Lower leg skin (tissue), 3 donors: Measurements from ENCODE around the gene CBX3.
"Not testable (repeated sequence)": the region's sequence is repeated elsewhere in the genome, so short reads cannot be mapped to it uniquely, and the experiment has no call there.

Source experiments
- POLR2A ChIP-seq, 2 donors: fragments of 450-650 bp; IDR thresholded peaks; one replicate each; pipeline ENCODE4 v1.6.1; 2016 to 2017; ENCODE audit warnings: antibody characterized with exemption in 2 of 2, mild to moderate bottlenecking in 1 of 2, moderate library complexity in 1 of 2
- TF ChIP-seq, protein P1 (sequence below), 3 donors: fragments of 450-650 bp; IDR thresholded peaks; one replicate each; pipeline ENCODE4 v1.5.1; 2016; ENCODE audit warnings: antibody characterized with exemption in 3 of 3, mild to moderate bottlenecking in 3 of 3, moderate library complexity in 2 of 3

DNA sequence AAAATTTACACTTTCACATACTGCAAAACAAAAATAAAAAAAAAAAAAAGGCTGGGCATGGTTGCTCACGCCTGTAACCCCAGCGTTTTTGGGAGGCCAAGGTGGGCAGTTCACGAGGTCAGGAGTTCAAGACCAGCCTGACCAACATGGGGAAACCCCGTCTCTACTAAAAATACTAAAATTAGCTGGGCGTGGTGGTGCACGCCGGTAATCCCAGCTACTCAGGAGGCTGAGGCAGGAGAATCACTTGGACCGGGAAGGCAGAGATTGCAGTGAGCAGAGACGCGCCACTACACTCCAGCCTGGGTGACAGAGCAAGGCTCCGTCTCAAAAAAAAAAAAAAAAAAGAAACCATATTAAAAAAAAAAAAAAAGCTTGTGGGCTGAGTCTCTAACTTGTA lies 6.8 kb upstream of the CBX3 start:
- TF ChIP-seq, protein P1, sequence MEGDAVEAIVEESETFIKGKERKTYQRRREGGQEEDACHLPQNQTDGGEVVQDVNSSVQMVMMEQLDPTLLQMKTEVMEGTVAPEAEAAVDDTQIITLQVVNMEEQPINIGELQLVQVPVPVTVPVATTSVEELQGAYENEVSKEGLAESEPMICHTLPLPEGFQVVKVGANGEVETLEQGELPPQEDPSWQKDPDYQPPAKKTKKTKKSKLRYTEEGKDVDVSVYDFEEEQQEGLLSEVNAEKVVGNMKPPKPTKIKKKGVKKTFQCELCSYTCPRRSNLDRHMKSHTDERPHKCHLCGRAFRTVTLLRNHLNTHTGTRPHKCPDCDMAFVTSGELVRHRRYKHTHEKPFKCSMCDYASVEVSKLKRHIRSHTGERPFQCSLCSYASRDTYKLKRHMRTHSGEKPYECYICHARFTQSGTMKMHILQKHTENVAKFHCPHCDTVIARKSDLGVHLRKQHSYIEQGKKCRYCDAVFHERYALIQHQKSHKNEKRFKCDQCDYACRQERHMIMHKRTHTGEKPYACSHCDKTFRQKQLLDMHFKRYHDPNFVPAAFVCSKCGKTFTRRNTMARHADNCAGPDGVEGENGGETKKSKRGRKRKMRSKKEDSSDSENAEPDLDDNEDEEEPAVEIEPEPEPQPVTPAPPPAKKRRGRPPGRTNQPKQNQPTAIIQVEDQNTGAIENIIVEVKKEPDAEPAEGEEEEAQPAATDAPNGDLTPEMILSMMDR (IDR thresholded peaks at IDR 0.05), result not testable (repeated sequence)
- TF ChIP-seq POLR2A (IDR thresholded peaks at IDR 0.05), result not testable (repeated sequence)
